HCT116 (cell line): ENCODE results near the gene TEN1. TPM values are rescaled to one million over a fixed set of nuclear protein-coding genes. Genes with fewer than 3 reads are reported as not detected.

ENCODE experiments used
- ATAC-seq: fragments of 200-7000 bp; cut with Tn5 transposase; 2 replicates; pipeline ENCODE4 v1.9.1; 2020; ENCODE audit warnings: mild to moderate bottlenecking, moderate library complexity
- BruUV-seq: library from RNA; stranded (reverse); fragments of 400-500 nt; replicated peaks from 2 replicates; lab custom pipeline; 2021; lab: Mats Ljungman, UMichigan
- CTCF ChIA-PET: fragments of 300-600 bp; sonication (Branson Sonifier 250); formaldehyde crosslinking; loops from one replicate; lab custom pipeline; 2021; ENCODE audit warnings: antibody characterized with exemption; lab: Charles Lee
- POLR2A ChIA-PET: fragments of 300-600, 350-600 bp; sonication (Branson Sonifier 250); formaldehyde crosslinking; loops from one replicate; lab custom pipeline; 2021; ENCODE audit warnings: antibody characterized with exemption; lab: Charles Lee
- RAD21 ChIA-PET, 2 experiments: fragments of 300-600 bp; sonication (Branson Sonifier 250); formaldehyde crosslinking; loops; one replicate each; lab custom pipeline; 2023; ENCODE audit warnings: low total read pairs in 2 of 2; ENCODE audit not compliant: uncharacterized antibody in 2 of 2, unreplicated experiment in 2 of 2, low non-redundant PET in 1 of 2; lab: Charles Lee
- DNase-seq: peaks from one replicate; pipeline ENCODE4 v3.0.0-alpha.2; 2010; ENCODE audit warnings: low read depth, low spot score
- H2AFZ ChIP-seq: fragments of 200-600 bp; shearing (Covaris generic), sonication (generic); 2 replicates; pipeline ENCODE4 v1.6.1; 2017; ENCODE audit warnings: low read depth, mixed run types, mixed read lengths, antibody characterized with exemption, low read length; ENCODE audit not compliant: poor library complexity, severe bottlenecking
- H3K27ac ChIP-seq: 2 replicates; pipeline ENCODE4 v1.5.1; 2012; ENCODE audit warnings: low read depth, low read length
- H3K27me3 ChIP-seq: fragments of 200-600 bp; sonication (generic); 2 replicates; pipeline ENCODE4 v1.6.1; 2016; ENCODE audit warnings: mixed run types, low read length, mixed read lengths; ENCODE audit not compliant: insufficient read depth
- H3K36me3 ChIP-seq, 2 experiments: fragments of 200-500 bp in 1 of 2; fragments of 200-600 bp in 1 of 2; sonication (Bioruptor generic) in 1 of 2; sonication (generic) in 1 of 2; 2 replicates each; pipeline versions ENCODE4 v1.5.1 to v1.6.1; 2014 to 2016; ENCODE audit warnings: low read length in 2 of 2, inconsistent platforms in 1 of 2, mixed read lengths in 1 of 2, mixed run types in 1 of 2; ENCODE audit not compliant: insufficient read depth in 2 of 2, control insufficient read depth in 1 of 2
- H3K4me1 ChIP-seq, 2 experiments: fragments of 200-600 bp in 1 of 2; sonication (generic) in 1 of 2; 2 replicates each; pipeline versions ENCODE4 v1.5.1 to v1.6.1; 2012 to 2017; ENCODE audit warnings: low read length in 2 of 2, inconsistent platforms in 1 of 2, mild to moderate bottlenecking in 1 of 2, mixed read lengths in 1 of 2, mixed run types in 1 of 2, moderate library complexity in 1 of 2; ENCODE audit not compliant: insufficient read depth in 2 of 2, control insufficient read depth in 1 of 2
- H3K4me2 ChIP-seq: fragments of 200-600 bp; sonication (generic); 2 replicates; pipeline ENCODE4 v1.6.1; 2017; ENCODE audit warnings: mixed run types, low read length, mixed read lengths
- H3K4me3 ChIP-seq, 2 experiments: fragments of 200-600 bp in 1 of 2; sonication (generic) in 1 of 2; replicated peaks in 1 of 2; 2 replicates each; pipeline ENCODE4 v1.5.1; 2011 to 2016; ENCODE audit warnings: low read length in 2 of 2, control low read depth in 1 of 2, low read depth in 1 of 2, mild to moderate bottlenecking in 1 of 2, mixed read lengths in 1 of 2, mixed run types in 1 of 2
- H3K79me2 ChIP-seq: fragments of 200-600 bp; sonication (generic); 2 replicates; pipeline ENCODE4 v1.6.1; 2017; ENCODE audit warnings: mild to moderate bottlenecking, mixed run types, low read length, moderate library complexity, mixed read lengths; ENCODE audit not compliant: insufficient read depth
- H3K9ac ChIP-seq: fragments of 200-600 bp; sonication (generic); 2 replicates; pipeline ENCODE4 v1.6.1; 2016; ENCODE audit warnings: low read length, mixed read lengths
- H3K9me2 ChIP-seq: fragments of 200-600 bp; sonication (generic), shearing (Covaris generic); 2 replicates; pipeline ENCODE4 v1.6.1; 2017; ENCODE audit warnings: mixed run types, mild to moderate bottlenecking, moderate library complexity; ENCODE audit not compliant: insufficient read depth
- H3K9me3 ChIP-seq, 2 experiments: fragments of 200-500 bp in 1 of 2; fragments of 200-600 bp in 1 of 2; sonication (Bioruptor generic) in 1 of 2; sonication (generic) in 1 of 2; 2 replicates each; pipeline ENCODE4 v1.6.1; 2014 to 2017; ENCODE audit warnings: low read length in 2 of 2, mixed read lengths in 2 of 2, inconsistent platforms in 1 of 2, low read depth in 1 of 2, mild to moderate bottlenecking in 1 of 2, mixed run types in 1 of 2, moderate library complexity in 1 of 2; ENCODE audit not compliant: control insufficient read depth in 1 of 2, insufficient read depth in 1 of 2
- H4K20me1 ChIP-seq: fragments of 200-600 bp; sonication (generic), shearing (Covaris generic); 2 replicates; pipeline ENCODE4 v1.6.1; 2017; ENCODE audit warnings: mixed run types, mild to moderate bottlenecking, moderate library complexity; ENCODE audit not compliant: insufficient read depth
- ATF3 ChIP-seq: IDR thresholded peaks from 2 replicates; pipeline ENCODE4 v1.6.1; 2012
- ELF1 ChIP-seq: IDR thresholded peaks from 2 replicates; pipeline ENCODE4 v1.6.1; 2012; ENCODE audit warnings: low read depth, borderline replicate concordance
- EZH2phosphoT487 ChIP-seq: fragments of 200-600 bp; IDR thresholded peaks from 2 replicates; pipeline ENCODE4 v1.6.1; 2018; ENCODE audit warnings: antibody characterized with exemption, borderline replicate concordance
- FOSL1 ChIP-seq: IDR thresholded peaks from 2 replicates; pipeline ENCODE4 v1.6.1; 2012; ENCODE audit warnings: low read depth
- JUND ChIP-seq: IDR thresholded peaks from 2 replicates; pipeline ENCODE4 v1.6.1; 2012
- REST ChIP-seq: IDR thresholded peaks from 2 replicates; pipeline ENCODE4 v1.6.1; 2012; ENCODE audit warnings: low read depth
- SIN3A ChIP-seq: IDR thresholded peaks from 2 replicates; pipeline ENCODE4 v1.6.1; 2012; ENCODE audit warnings: low read depth
- SRF ChIP-seq: IDR thresholded peaks from 2 replicates; pipeline ENCODE4 v1.6.1; 2012; ENCODE audit warnings: low read depth
- TCF7L2 ChIP-seq: IDR thresholded peaks from 2 replicates; pipeline ENCODE4 v1.7.0; 2011; ENCODE audit warnings: borderline replicate concordance, inconsistent platforms; ENCODE audit not compliant: insufficient read depth, insufficient read length; ENCODE audit errors: extremely low read depth
- YY1 ChIP-seq: IDR thresholded peaks from 2 replicates; pipeline ENCODE4 v1.6.1; 2011; ENCODE audit warnings: low read length, low read depth, moderate library complexity, mild to moderate bottlenecking; ENCODE audit not compliant: insufficient replicate concordance; ENCODE audit errors: extremely low read depth
- ZBTB33 ChIP-seq: IDR thresholded peaks from 2 replicates; pipeline ENCODE4 v1.6.1; 2011; ENCODE audit warnings: mild to moderate bottlenecking, low read length, moderate library complexity; ENCODE audit not compliant: insufficient replicate concordance; ENCODE audit errors: extremely low read depth
- ZFX ChIP-seq: fragments of 450-650 bp; IDR thresholded peaks from 2 replicates; pipeline ENCODE4 v1.6.1; 2017
- ZNF274 ChIP-seq: fragments of 200-500 bp; sonication (Bioruptor generic); IDR thresholded peaks from 2 replicates; pipeline ENCODE4 v1.6.1; 2014; ENCODE audit warnings: mild to moderate bottlenecking, low read depth, low read length, inconsistent platforms
- intact Hi-C: fragments of 100-400 bp; cut with micrococcal nuclease; formaldehyde crosslinking; loops from 2 replicates; pipeline ENCODE4 v1.10.0; 2022
- total RNA-seq: library from RNA; stranded (reverse); gene quantifications from one replicate; pipeline ENCODE4 v1.2.1, GENCODE V29; 2021; ENCODE audit not compliant: unreplicated experiment

Gene TEN1
- total RNA-seq, 1 experiment from 2014 or later, result 18.5 TPM

- Histone ChIP-seq H3K4me2 (no peak overlapping the region), H3K27me3 (no peaks in the 10 kb centered on the region), H3K4me3 (no peak overlapping the region), H3K9ac (no peak overlapping the region), H3K9me3 (no peaks in the 10 kb centered on the region), H3K79me2 (no peaks in the 10 kb centered on the region), H3K36me3 (peaks cover 35 to 36% of the 10 kb centered on the region in 2 experiments), H3K27ac (no peak overlapping the region), H4K20me1 (no peaks in the 10 kb centered on the region), H3K4me1 (peaks cover 0 to 3% of the 10 kb centered on the region in 2 experiments; a peak in 1 of 4 replicates), H3K9me2 (no peaks in the 10 kb centered on the region)
- intact Hi-C loops, result no loop called here
- ATAC-seq (no peak), DNase-seq (no peak)
- RAD21 ChIA-PET, result no interaction called here
- CTCF ChIA-PET, result interaction anchor here (1.4 to 1.5 kb wide), 2 partner anchors 13 to 261 kb away, joined by 5 to 7 read pairs; no protein-coding TSS in a partner anchor
- POLR2A ChIA-PET, result no interaction called here
- BruUV-seq, result no TSS peak
- no peak for TF ChIP-seq ZBTB33
- no peak for TF ChIP-seq SIN3A
- TF ChIP-seq ZNF274, result no peak
- no peak for TF ChIP-seq JUND
- TF ChIP-seq ELF1, result no peak
- TF ChIP-seq, all 23 proteins: peak for 0
- H2AFZ ChIP-seq, result no peak overlapping the region
These were observed 39.8 kb downstream of the TEN1 start for GRCh38 chr17:76018801-76019200.

- Histone ChIP-seq H3K9me3 (no peaks in the 10 kb centered on the region), H3K4me1 (no peaks in the 10 kb centered on the region), H3K79me2 (peaks cover 10% of the 10 kb centered on the region; the same call in 1 of the 2 replicates), H3K9ac (no peak overlapping the region), H3K4me2 (no peak overlapping the region), H2AFZ (no peak overlapping the region), H3K9me2 (no peaks in the 10 kb centered on the region), H3K4me3 (no peak overlapping the region), H4K20me1 (no peaks in the 10 kb centered on the region), H3K27ac (no peak overlapping the region), H3K27me3 (no peaks in the 10 kb centered on the region), H3K36me3 (peaks cover 32 to 35% of the 10 kb centered on the region in 2 experiments)
- no peak for ATAC-seq
- intact Hi-C loops, result no loop called here
- ChIA-PET CTCF (interaction anchor here (0.8 to 1.7 kb wide), 7 partner anchors 9 to 260 kb away, joined by 3 to 7 read pairs (median 4); partner anchors contain the start of gene CDK3), RAD21 (interaction anchor here in 1 of 2 experiments (0.6 kb wide), 1 partner anchor 28 kb away, joined by 6 read pairs; no protein-coding TSS in a partner anchor), POLR2A (interaction anchor here (0.6 to 1.4 kb wide), 4 partner anchors 34 to 190 kb away, joined by 3 to 5 read pairs (median 3); partner anchors contain the start of genes MRPL38 and SRP68)
- no TSS peak for BruUV-seq
- no peak for DNase-seq
- TF ChIP-seq YY1 (no peak), ZFX (no peak), TCF7L2 (no peak), ATF3 (no peak), REST (no peak), ELF1 (no peak), SRF (no peak), EZH2phosphoT487 (no peak), FOSL1 (no peak)
These were observed 40.9 kb downstream of the TEN1 start for GRCh38 chr17:76019833-76020467.
